ENCODE measurements around the gene CCDC92B. TPM values are rescaled to one million over a fixed set of nuclear protein-coding genes. Genes with fewer than 3 reads are reported as not detected.

Gene CCDC92B
- not detected for total RNA-seq
- long read RNA-seq, result 0 reads

DNA sequence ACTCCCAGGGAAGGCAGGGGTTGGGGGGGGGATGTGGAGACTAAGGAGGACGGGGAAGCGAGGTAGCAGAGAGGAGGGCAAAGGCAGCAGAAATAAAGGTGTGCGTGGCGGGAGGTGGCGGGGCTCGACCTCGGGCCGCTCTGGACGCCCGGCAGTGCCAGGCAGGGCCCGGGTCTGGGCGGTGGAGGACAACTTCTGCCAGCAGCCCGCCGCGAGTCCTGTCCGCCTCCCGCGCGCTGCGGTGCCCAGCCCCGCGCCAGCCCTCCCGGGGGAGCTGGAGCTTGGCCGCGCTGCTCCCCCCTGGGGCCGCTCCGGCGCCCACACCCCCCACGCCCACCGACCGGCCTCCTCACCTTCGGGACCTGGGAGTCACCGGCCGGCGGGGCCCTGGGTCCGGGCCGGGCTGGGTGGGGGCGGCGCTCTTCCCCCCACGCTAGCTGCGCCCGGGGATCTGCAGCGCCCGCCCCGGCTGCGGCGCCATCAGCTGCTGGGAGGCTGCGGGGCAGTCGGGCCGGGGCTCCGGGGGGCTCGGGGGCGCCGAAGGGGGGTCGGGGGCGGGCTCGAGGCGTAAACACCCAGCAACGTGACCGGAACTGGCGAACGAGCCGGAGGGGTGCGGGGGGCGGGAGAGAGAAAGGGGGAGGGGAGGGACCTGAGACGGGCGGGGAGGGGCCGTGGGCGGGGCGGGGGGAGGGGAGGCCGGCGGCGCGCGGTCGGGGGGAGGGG lies at the start of gene CCDC92B:
CCDC92B (minus strand) TSS at position 595 of the 726 bp plus-strand sequence. CDS start 14,507 bp downstream, outside the sequence.
- intact Hi-C loops (cut with DNase I), result no loop called here
- peaks cover 0 to 6% of the 10 kb centered on the region in 2 donors for H3K27me3 ChIP-seq

DNA sequence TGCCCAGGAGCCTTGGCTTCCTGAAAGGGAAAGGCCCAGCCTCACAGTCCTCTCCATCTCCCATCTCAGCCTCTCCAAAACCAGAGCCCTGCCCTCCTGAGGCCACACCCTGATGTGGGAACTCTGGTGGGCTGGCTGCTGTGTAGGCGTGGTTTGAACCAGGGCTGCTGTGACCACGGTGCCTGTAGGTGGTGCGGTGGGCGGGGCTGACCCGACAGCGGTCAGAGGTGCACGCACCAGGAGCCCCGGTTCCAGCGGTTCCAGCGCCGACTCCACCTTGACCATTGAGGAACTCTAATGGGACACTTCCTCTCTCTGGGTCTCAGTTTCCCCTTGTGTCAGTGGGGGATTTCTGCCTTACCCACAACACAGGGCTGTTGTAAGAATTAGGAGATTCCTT lies 49.2 kb upstream of the CCDC92B start:
- Histone ChIP-seq H3K4me3 (no peak overlapping the region), H3K27me3 (no peaks in the 10 kb centered on the region), H3K4me1 (no peaks in the 10 kb centered on the region), H3K9me3 (no peaks in the 10 kb centered on the region), H3K36me3 (no peaks in the 10 kb centered on the region), H3K27ac (no peak overlapping the region)
- TF ChIP-seq, protein P1, sequence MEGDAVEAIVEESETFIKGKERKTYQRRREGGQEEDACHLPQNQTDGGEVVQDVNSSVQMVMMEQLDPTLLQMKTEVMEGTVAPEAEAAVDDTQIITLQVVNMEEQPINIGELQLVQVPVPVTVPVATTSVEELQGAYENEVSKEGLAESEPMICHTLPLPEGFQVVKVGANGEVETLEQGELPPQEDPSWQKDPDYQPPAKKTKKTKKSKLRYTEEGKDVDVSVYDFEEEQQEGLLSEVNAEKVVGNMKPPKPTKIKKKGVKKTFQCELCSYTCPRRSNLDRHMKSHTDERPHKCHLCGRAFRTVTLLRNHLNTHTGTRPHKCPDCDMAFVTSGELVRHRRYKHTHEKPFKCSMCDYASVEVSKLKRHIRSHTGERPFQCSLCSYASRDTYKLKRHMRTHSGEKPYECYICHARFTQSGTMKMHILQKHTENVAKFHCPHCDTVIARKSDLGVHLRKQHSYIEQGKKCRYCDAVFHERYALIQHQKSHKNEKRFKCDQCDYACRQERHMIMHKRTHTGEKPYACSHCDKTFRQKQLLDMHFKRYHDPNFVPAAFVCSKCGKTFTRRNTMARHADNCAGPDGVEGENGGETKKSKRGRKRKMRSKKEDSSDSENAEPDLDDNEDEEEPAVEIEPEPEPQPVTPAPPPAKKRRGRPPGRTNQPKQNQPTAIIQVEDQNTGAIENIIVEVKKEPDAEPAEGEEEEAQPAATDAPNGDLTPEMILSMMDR (IDR thresholded peaks at IDR 0.05), result no peak
- TF ChIP-seq POLR2A (IDR thresholded peaks at IDR 0.05), result no peak
- no peak for DNase-seq
- no peak for ATAC-seq
- WGBS (ENCODE audit: insufficient coverage, low coverage, low lambda C conversion rate, missing lambda C conversion rate), result 33% methylated on average over 9 of the region's 11 CpGs
- intact Hi-C loops (cut with DNase I), result no loop called here

More for the DNA sequence above, at the start of gene CCDC92B:
- peak in 1 of 4 donors; percentile 11 for ATAC-seq
- Histone ChIP-seq H3K4me3 (no peak within 1 kb of the TSS), H3K9me3 (no peaks in the 10 kb centered on the region), H3K36me3 (no peaks in the 10 kb centered on the region), H3K4me1 (peaks cover 0 to 3% (median 0%) of the 10 kb centered on the region in 4 donors), H3K27ac (no peak within 1 kb of the TSS)
- DNase-seq, result no peak
- 14% methylated on average over 22 of the region's 76 CpGs for WGBS (ENCODE audit: insufficient coverage, low coverage, low lambda C conversion rate, missing lambda C conversion rate)
- TF ChIP-seq, protein P1 (IDR thresholded peaks at IDR 0.05), result no peak
- no peak for TF ChIP-seq POLR2A (IDR thresholded peaks at IDR 0.05)

DNA sequence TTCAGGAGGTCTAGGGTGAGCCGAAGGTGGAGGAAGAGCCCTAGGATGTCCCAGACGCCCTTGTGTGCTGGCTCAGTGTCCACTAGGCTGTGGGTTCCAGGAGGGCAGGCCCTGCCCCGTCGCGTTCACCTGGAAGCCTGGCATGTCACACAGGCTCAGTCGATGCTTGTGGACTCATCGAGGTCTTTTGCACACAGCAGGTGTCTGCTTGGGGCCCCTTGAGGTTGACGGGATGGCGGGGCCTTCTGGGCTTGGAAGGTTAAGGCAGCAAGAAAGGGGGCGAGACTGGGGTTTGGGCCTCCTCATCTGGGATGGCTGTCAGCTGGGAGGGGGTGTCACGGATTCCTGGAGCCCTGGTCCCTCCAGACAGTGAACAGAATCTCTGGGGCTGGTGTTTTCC lies 48.7 kb upstream of the CCDC92B start:
- Histone ChIP-seq H3K4me3 (no peak overlapping the region), H3K27me3 (no peaks in the 10 kb centered on the region), H3K36me3 (no peaks in the 10 kb centered on the region), H3K27ac (no peak overlapping the region), H3K9me3 (no peaks in the 10 kb centered on the region), H3K4me1 (no peaks in the 10 kb centered on the region)
- no peak for ATAC-seq
- no peak for DNase-seq
- intact Hi-C loops (cut with DNase I), result no loop called here
- TF ChIP-seq, protein P1 (IDR thresholded peaks at IDR 0.05), result no peak
- TF ChIP-seq POLR2A (IDR thresholded peaks at IDR 0.05), result no peak
- no CpG with 5 or more reads among the region's 11 CpGs for WGBS (ENCODE audit: insufficient coverage, low coverage, low lambda C conversion rate, missing lambda C conversion rate)

DNA sequence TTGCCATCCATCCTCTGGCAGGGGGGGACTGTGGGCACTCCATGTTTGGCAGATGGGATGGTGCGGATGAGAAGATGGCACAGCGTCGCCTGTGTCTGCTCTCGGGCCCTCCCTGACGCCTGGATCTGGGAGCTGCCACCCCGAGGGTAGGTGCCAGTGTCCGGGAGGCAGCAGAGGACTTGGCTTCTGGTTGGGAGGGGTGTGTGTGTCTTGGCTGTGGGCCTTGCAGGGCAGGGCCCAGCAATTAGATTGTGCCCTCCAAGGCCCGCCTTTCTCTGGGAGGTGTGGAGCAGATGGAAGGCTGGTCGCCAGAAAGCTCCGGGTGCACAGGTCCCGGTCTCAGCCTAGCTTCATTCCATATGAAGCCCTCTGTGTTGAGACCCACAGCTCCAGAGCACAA lies 48.2 kb upstream of the CCDC92B start:
- Histone ChIP-seq H3K27ac (no peak overlapping the region), H3K4me3 (no peak overlapping the region), H3K9me3 (no peaks in the 10 kb centered on the region), H3K36me3 (no peaks in the 10 kb centered on the region), H3K4me1 (no peaks in the 10 kb centered on the region), H3K27me3 (no peaks in the 10 kb centered on the region)
- intact Hi-C loops (cut with DNase I), result no loop called here
- 64% methylated on average over 8 of the region's 11 CpGs for WGBS (ENCODE audit: insufficient coverage, low coverage, low lambda C conversion rate, missing lambda C conversion rate)
- DNase-seq (no peak), ATAC-seq (no peak)
- no peak for TF ChIP-seq POLR2A (IDR thresholded peaks at IDR 0.05)
- TF ChIP-seq, protein P1 (IDR thresholded peaks at IDR 0.05), result no peak
